ENCODE results near the gene LHX2. TPM values are rescaled to one million over a fixed set of nuclear protein-coding genes. Genes with fewer than 3 reads are reported as not detected.

LHX2 gene
- total and polyA plus RNA-seq, 2 of the 4 experiments (the other 2 are of a cell fraction), result not detected

GRCh38 chr9:124004593-124004992 lies 7.0 kb upstream of the LHX2 start:
- Histone ChIP-seq H4K5ac (ENCODE audit: low read depth, low read length) (no peak overlapping the region), H3K9ac (ENCODE audit: low read depth, low read length) (no peak overlapping the region), H2AK5ac (ENCODE audit: low read depth, low read length) (no peak overlapping the region), H3K4me3 (ENCODE audit: insufficient read depth, low read depth, low read length) (no peak overlapping the region), H4K20me1 (ENCODE audit: insufficient read depth, low read length) (0 out of 2 replicates have a peak, but pooled peaks cover 4% of the 10 kb centered on the region), H3K36me3 (ENCODE audit: control insufficient read depth, insufficient read depth, low read length) (no peaks in the 10 kb centered on the region), H3K18ac (ENCODE audit: low read depth, low read length) (no peak overlapping the region), H4K8ac (ENCODE audit: low read depth in 2 of 2, low read length in 2 of 2) (no peak overlapping the region), H3K27me3 (ENCODE audit: control insufficient read depth, insufficient read depth, low read length) (peaks cover 96% of the 10 kb centered on the region), H2BK20ac (ENCODE audit: low read depth, low read length) (no peak overlapping the region), H3K56ac (ENCODE audit: extremely low read depth, insufficient read depth, low read length) (no peak overlapping the region), H3K9me3 (ENCODE audit: control insufficient read depth, insufficient read depth, low read length) (peaks cover 11% of the 10 kb centered on the region), H3K14ac (replicated peaks; ENCODE audit: low read depth, low read length) (no peak overlapping the region), H2AFZ (replicated peaks; ENCODE audit: low read length, poor library complexity) (no peak overlapping the region), H4K91ac (ENCODE audit: insufficient read depth, low read depth, low read length) (no peak overlapping the region), H3K79me1 (ENCODE audit: low read depth in 1 of 2, low read length in 2 of 2) (no peaks in the 10 kb centered on the region), H3K4ac (ENCODE audit: low read depth, low read length) (no peak overlapping the region), H2BK5ac (ENCODE audit: low read depth, low read length, poor library complexity, severe bottlenecking) (no peak overlapping the region), H3K23ac (ENCODE audit: low read depth, low read length) (no peak overlapping the region), H2AK9ac (replicated peaks; ENCODE audit: low read depth, low read length, poor library complexity) (no peak overlapping the region), H3K4me1 (ENCODE audit: control insufficient read depth, insufficient read depth, low read length) (no peaks in the 10 kb centered on the region), H3K27ac (ENCODE audit: insufficient read depth, low read length) (no peak overlapping the region), H2BK15ac (ENCODE audit: low read depth, low read length) (no peak overlapping the region), H3K4me2 (ENCODE audit: low read depth, low read length) (no peak overlapping the region), H3K9me1 (ENCODE audit: insufficient read depth, low read length) (no peaks in the 10 kb centered on the region), H2BK120ac (ENCODE audit: low read depth, low read length) (no peak overlapping the region)
- in situ Hi-C loops (cut with MboI; ENCODE audit: low sequenced_read_pairs), result no loop called here
- ChIA-PET POLR2A (ENCODE audit: unreplicated experiment) (no interaction called here), CTCF (no interaction called here)
- intact Hi-C loops (cut with micrococcal nuclease), result no loop called here
- DNase-seq (no peak), ATAC-seq (ENCODE audit: low read depth) (no peak)
- WGBS, 2 experiments (ENCODE audit: extremely low coverage in 2 of 2, insufficient read length in 1 of 2), result 0% methylated on average over 1 of the region's 4 CpGs; no CpG with 5 or more reads in 1 of the 2 experiments
- TF ChIP-seq CTCF (conservative IDR thresholded peaks at IDR 0.05; ENCODE audit: low read depth, low read length), result no peak
- TF ChIP-seq CEBPB (IDR thresholded peaks at IDR 0.05; ENCODE audit: low read depth, low read length), result no peak
- no peak for TF ChIP-seq SMC3 (IDR thresholded peaks at IDR 0.05; ENCODE audit: low read depth, low read length)
- no peak for TF ChIP-seq CHD1 (IDR thresholded peaks at IDR 0.05; ENCODE audit: low read depth, low read length)
- TF ChIP-seq ELK1 (IDR thresholded peaks at IDR 0.05; ENCODE audit: borderline replicate concordance, low read depth, low read length), result no peak
- TF ChIP-seq, protein P1, sequence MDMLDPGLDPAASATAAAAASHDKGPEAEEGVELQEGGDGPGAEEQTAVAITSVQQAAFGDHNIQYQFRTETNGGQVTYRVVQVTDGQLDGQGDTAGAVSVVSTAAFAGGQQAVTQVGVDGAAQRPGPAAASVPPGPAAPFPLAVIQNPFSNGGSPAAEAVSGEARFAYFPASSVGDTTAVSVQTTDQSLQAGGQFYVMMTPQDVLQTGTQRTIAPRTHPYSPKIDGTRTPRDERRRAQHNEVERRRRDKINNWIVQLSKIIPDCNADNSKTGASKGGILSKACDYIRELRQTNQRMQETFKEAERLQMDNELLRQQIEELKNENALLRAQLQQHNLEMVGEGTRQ (IDR thresholded peaks at IDR 0.05; ENCODE audit: low read depth, low read length), result no peak
- no peak for TF ChIP-seq BHLHE40 (IDR thresholded peaks at IDR 0.05; ENCODE audit: low read depth, low read length)
- dilution Hi-C loops (cut with HindIII; ENCODE audit: low sequenced_read_pairs, unreplicated experiment), result no loop called here
- BruUV-seq (replicated peaks), result no TSS peak
